Fibroblast of peridontal ligament (primary cell): ENCODE results near the gene PCK1.
"Not testable (repeated sequence)": the region's sequence is repeated elsewhere in the genome, so short reads cannot be mapped to it uniquely, and the experiment has no call there.

Experiments used
- DNase-seq: peaks from one replicate; pipeline ENCODE4 v3.0.0-alpha.2; 2010; ENCODE audit errors: extremely low read depth

Gene PCK1

GRCh38 chr20:57560554-57561355 is at the start of gene PCK1:
Gene PCK1 (plus strand): TSS chr20:57561110. CDS start chr20:57561412, 302 bp downstream.
- DNase-seq: no peak

- not testable (repeated sequence) for DNase-seq
Measured at GRCh38 chr20:57511709-57512108, 49.2 kb upstream of the PCK1 start.

DNA sequence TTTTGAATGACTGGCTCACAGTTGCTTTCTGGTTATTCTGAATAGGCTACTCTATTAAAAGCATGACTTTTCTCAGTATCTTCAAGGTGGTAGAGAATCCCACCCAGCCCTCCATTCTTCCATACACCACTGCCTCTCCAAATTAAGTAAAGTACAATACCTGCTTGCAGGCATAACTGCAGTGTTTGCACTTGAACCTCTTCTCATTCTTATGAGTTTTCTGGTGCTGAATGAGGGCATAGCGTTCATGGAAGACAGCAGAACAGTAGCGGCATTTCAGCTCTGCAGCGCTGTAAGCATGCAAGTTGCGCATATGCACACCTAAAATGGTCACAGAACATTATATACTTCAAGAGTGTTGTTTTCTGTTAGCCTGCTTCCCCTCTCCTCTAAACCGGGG is 48.5 kb upstream of the PCK1 start:
- DNase-seq: no peak

DNA sequence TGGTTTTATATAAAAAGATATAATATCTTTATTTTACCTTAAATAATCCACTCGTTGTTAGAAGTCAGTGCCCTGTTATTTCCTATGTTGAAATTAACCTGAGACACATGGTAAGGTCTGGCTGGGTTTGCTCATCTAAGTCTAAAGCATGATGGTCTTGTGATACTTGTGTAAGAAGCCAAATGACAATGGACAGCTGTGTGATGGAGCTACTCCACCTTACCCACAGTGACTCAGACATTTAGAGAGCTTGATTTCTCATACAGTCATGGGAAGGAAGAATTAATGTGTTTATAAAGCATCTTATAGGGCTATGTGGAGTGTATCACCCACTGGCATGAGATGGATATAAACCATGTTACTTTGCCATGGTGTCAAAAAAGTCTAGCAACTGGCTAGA is 47.7 kb upstream of the PCK1 start:
- peak; percentile 10 for DNase-seq

GRCh38 chr20:57514273-57514751 is 46.6 kb upstream of the PCK1 start:
- DNase-seq: peak; percentile 77

- no peak for DNase-seq
Measured at GRCh38 chr20:57517904-57518303, 43.0 kb upstream of the PCK1 start.

- no peak for DNase-seq
Measured at GRCh38 chr20:57522380-57523140, 38.4 kb upstream of the PCK1 start.

DNA sequence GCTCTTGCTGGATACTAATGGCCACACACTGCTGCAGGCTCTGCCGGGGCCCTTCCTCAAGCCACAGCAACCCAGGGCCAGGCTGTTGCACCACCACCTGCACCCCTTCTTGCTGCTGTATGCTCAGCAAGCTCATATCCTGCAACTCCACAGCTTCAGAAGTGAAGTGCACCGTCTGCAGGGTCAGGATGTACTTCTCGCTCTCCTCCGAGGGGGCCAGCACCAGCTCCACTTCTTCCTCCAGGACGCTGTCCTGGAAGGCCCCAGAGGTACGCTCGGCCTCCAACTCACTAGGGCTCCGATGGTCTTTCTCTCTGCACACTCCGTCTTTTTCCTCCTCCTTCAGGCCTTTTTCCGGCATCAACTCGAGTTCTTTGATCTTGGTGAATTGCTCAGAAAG is 37.1 kb upstream of the PCK1 start:
- no peak for DNase-seq

GRCh38 chr20:57524511-57525176 is 36.3 kb upstream of the PCK1 start, which contains the start of gene CTCFL:
Gene CTCFL (minus strand): TSS chr20:57525140. CDS start chr20:57524205, 935 bp downstream.
- no peak for DNase-seq

- DNase-seq: no peak
Measured at GRCh38 chr20:57525328-57526086, 35.4 kb upstream of the PCK1 start.

DNA sequence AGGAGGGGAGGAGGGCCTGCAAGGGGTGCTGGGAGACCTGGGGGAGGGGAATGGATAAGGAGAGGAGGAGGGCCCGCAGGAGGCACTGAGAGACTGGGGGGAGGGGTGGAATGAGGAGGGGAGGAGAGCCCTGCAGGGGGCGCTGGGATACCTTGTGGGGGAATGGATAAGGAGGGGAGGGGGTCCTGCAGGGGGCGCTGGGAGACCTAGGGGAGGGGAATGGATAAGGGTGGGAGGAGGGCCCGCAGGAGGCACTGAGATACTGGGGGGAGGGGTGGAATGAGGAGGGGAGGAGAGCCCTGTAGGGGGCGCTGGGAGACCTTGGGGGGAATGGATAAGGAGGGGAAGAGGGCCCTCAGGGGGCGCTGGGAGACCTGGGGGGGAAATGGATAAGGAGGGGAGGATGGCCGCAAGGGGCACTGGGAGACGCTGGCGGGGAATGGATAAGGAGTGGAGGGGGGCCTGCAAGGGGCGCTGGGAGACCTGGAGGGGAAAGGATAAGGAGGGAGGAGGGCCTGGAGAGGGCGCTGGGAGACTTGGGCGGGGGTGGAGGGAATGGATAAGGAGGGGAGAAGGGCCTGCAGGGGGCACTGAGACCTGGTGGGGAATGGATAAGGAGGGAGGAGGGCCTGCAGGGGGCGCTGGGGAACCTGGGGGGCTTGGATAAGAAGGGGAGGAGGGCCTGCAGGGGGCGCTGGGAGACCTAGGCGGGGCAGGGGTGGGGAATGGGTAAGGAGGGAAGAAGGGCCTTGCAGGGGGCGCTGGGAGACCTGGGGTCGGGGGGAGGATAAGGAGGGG is 34.6 kb upstream of the PCK1 start:
- DNase-seq: no peak

DNA sequence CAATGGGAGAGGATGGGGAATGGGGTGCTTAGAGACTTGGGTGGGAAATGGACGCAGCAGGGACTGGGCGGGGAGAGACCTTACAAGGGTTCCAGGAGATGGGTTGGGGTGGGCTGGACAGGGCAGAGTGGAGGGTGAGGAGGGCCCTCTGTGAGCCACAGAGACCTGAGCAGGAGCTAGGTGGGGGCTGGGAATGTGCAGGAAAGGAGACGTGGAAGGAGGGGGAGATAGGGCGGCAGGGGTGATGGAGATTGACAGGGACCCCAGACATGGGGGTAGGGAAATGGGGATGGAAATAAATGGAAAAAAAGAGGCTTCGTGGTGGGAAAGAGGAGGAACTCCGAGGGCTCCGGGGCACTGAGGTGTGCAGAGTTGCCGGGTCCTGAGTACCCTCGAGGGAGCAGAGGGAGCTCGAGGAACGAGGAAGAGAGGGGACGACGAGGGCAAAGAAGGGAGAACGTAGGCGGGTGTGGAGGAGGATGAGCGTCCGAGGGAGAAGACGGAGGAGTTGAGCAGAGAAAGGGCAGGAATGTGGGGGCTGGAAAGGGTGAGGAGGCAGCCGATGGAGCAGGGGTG is 33.9 kb upstream of the PCK1 start:
- no peak for DNase-seq

GRCh38 chr20:57527728-57528127 is 33.2 kb upstream of the PCK1 start:
- no peak for DNase-seq

- DNase-seq: no peak
Measured at GRCh38 chr20:57528148-57528547, 32.8 kb upstream of the PCK1 start.

- no peak for DNase-seq
Measured at GRCh38 chr20:57529160-57529585, 31.7 kb upstream of the PCK1 start.

DNA sequence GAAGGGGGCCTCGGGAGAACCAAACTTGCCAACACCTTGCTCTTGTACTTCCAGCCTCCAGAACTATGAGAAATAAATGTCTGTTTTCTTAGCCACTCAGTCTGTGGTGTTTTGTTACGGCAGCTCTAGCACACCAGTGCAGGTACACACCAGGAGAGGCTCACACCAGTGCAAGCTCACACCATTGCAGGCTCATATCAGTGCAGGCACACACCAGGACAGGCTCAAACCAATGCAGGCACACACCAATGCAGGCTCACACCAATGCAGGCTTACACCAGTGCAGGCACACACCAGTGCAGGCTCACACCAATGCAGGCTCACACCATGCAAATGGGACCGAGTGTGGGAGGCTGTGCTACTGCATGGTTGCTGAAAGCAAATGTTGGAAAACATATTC is 31.1 kb upstream of the PCK1 start:
- DNase-seq: no peak

DNA sequence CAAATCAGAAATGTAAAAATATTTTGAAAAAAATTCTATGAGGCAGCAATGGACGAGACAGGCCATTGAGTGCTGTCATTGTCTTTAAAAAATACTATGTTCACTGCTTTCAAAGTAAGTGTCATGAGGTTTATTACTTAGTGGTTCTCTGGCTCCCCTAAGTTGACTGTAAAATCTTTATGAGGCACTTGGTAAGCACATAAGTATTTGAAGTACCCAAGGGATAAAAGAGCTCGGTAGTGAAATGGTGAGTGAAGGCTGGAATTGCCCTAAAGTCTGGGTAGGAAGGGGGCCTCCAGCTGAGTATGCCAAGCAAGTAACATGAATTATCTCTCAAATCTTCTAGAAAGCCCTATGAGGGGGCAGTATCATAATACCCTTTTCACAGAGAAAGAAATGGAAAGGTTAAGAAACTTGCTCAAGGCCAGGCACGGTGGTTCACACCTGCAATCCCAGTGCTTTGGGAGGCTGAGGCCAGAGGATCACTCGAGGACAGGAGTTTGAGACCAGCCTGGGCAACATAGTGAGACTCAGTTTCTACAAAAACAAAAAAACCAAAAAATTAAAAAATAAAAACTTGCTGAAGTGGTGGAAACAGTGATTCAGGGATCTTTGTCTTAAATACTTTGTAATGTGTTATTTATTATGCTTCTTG is 30.5 kb upstream of the PCK1 start:
- no peak for DNase-seq

DNA sequence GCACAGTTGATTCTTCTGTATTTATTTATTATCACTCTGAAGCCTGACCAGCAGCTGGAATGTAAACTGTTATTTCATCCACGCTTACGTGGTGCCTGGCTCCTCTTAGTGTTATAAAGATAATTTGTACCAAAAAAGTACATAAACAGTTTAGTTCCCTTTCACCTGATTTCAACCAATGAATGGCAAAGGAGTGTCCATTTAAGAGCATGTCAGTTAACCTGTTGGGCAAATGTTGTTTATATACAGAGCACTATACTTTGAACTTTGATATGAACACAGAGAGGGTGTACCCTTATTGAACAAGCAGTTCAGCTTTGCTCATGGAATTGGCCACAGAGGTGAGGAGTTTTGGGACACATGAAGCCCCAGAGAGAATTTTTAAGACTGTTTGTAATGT is 28.8 kb upstream of the PCK1 start:
- DNase-seq: no peak

DNA sequence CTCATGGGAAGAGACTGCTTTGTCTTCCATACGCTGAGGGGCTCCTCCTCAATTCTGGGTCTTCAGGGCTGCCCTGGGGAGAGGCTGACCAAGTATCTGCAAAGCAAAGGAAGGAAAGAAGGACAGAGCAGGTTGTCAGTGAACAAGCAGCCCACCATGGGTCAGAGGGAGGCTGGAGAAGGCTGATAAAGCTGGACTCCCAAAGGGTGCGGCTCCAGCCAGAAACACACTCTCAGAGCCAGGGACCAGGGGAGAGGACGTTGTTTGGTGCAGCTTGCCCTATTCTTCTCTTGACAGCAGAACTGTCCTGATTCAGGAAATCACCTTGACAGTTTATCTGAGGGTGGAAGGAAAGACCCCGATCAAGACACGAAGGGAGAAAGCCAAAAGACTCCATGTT is 25.6 kb upstream of the PCK1 start:
- DNase-seq: no peak
